Effector CD4-positive, alpha-beta T cell (primary cell): ENCODE measurements around the gene ZPR1.
A peak's percentile ranks its signal among the peaks of the same experiment; 100 is the strongest.
"Not testable (repeated sequence)": the region's sequence is repeated elsewhere in the genome, so short reads cannot be mapped to it uniquely, and the experiment has no call there.

ENCODE experiments used
- DNase-seq: peaks from one replicate; pipeline ENCODE4 v3.0.0-alpha.2; 2020

Gene ZPR1

GRCh38 chr11:116792144-116792868 lies 4.5 kb upstream of the ZPR1 start:
- DNase-seq = no peak

GRCh38 chr11:116791813-116792143 lies 4.0 kb upstream of the ZPR1 start, which contains the start of gene APOA5:
TSS of gene APOA5 (minus strand) at chr11:116791879. CDS start at chr11:116791860, 19 bp downstream.
- no peak for DNase-seq

- peak; percentile 71 for DNase-seq
Observed at GRCh38 chr11:116791002-116791812, 3.4 kb upstream of the ZPR1 start.

- no peak for DNase-seq
Observed at GRCh38 chr11:116790167-116791001, 2.6 kb upstream of the ZPR1 start.

GRCh38 chr11:116788975-116789374 lies 1.2 kb upstream of the ZPR1 start:
- DNase-seq = no peak

GRCh38 chr11:116788534-116788933 lies 711 bp upstream of the ZPR1 start:
- DNase-seq = no peak

GRCh38 chr11:116787436-116787785 lies 412 bp downstream of the ZPR1 start:
- DNase-seq = no peak

GRCh38 chr11:116786966-116787365 lies 857 bp downstream of the ZPR1 start:
- no peak for DNase-seq

- no peak for DNase-seq
Observed at GRCh38 chr11:116786326-116786725, 1.5 kb downstream of the ZPR1 start.

- no peak for DNase-seq
Observed at GRCh38 chr11:116782728-116783127, 5.1 kb downstream of the ZPR1 start.

- DNase-seq = no peak
Observed at GRCh38 chr11:116778556-116778955, 9.3 kb downstream of the ZPR1 start.

- DNase-seq = no peak
Observed at GRCh38 chr11:116777056-116777455, 10.8 kb downstream of the ZPR1 start.

- no peak for DNase-seq
Observed at GRCh38 chr11:116776522-116776984, 11.3 kb downstream of the ZPR1 start.

GRCh38 chr11:116775975-116776374 lies 11.8 kb downstream of the ZPR1 start:
- DNase-seq = no peak

GRCh38 chr11:116774661-116775060 lies 13.2 kb downstream of the ZPR1 start:
- DNase-seq = no peak

GRCh38 chr11:116773203-116774097 lies 14.4 kb downstream of the ZPR1 start:
- DNase-seq = no peak

GRCh38 chr11:116772443-116773202 lies 15.2 kb downstream of the ZPR1 start, which contains the start of gene BUD13:
TSS of gene BUD13 (minus strand) at chr11:116772987. CDS start at chr11:116772964, 23 bp downstream.
- DNase-seq = peak; percentile 94

GRCh38 chr11:116771935-116772334 lies 15.9 kb downstream of the ZPR1 start:
- no peak for DNase-seq

- no peak for DNase-seq
Observed at GRCh38 chr11:116762132-116762531, 25.7 kb downstream of the ZPR1 start.

GRCh38 chr11:116756044-116756443 lies 31.8 kb downstream of the ZPR1 start:
- DNase-seq = not testable (repeated sequence)

- DNase-seq = no peak
Observed at GRCh38 chr11:116750070-116750718, 37.6 kb downstream of the ZPR1 start.
